Prostate gland (tissue), 2 donors: ENCODE measurements around the gene PNLDC1.

Experiments
- POLR2A ChIP-seq: fragments of 450-650 bp; IDR thresholded peaks from one replicate; pipeline ENCODE4 v1.6.1; 2016; ENCODE audit warnings: antibody characterized with exemption, mild to moderate bottlenecking
- TF ChIP-seq, protein P1 (sequence below), 4 experiments: fragments of 200-600 bp in 2 of 4; fragments of 450-650 bp in 2 of 4; sonication (generic) in 2 of 4; IDR thresholded peaks; 1 replicate in 3 of 4; 2 replicates in 1 of 4; pipeline ENCODE4 v1.5.1; 2016 to 2019; ENCODE audit warnings: antibody characterized with exemption in 4 of 4, mild to moderate bottlenecking in 2 of 4, moderate library complexity in 2 of 4

- TF ChIP-seq POLR2A, result no peak
- TF ChIP-seq, protein P1, sequence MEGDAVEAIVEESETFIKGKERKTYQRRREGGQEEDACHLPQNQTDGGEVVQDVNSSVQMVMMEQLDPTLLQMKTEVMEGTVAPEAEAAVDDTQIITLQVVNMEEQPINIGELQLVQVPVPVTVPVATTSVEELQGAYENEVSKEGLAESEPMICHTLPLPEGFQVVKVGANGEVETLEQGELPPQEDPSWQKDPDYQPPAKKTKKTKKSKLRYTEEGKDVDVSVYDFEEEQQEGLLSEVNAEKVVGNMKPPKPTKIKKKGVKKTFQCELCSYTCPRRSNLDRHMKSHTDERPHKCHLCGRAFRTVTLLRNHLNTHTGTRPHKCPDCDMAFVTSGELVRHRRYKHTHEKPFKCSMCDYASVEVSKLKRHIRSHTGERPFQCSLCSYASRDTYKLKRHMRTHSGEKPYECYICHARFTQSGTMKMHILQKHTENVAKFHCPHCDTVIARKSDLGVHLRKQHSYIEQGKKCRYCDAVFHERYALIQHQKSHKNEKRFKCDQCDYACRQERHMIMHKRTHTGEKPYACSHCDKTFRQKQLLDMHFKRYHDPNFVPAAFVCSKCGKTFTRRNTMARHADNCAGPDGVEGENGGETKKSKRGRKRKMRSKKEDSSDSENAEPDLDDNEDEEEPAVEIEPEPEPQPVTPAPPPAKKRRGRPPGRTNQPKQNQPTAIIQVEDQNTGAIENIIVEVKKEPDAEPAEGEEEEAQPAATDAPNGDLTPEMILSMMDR (IDR thresholded peaks at IDR 0.05), result no peak
Measured at GRCh38 chr6:159828074-159828473, 28.0 kb downstream of the PNLDC1 start.
